Glomerular endothelial cell (primary cell): ENCODE results near the gene HHLA2. TPM values are rescaled to one million over a fixed set of nuclear protein-coding genes. Genes with fewer than 3 reads are reported as not detected.

Experiments used
- DNase-seq: peaks from one replicate; pipeline ENCODE4 v3.0.0-alpha.2; 2011; ENCODE audit warnings: low read depth, low spot score; ENCODE audit errors: extremely low read depth
- total RNA-seq: library from RNA; depleted of rRNA; stranded (reverse); fragments of >200 nt; gene quantifications from 2 replicates; pipeline ENCODE4 v1.2.3, GENCODE V29; 2015

The HHLA2 gene
- total RNA-seq, 1 donor from 2014 or later: not detected

- no peak for DNase-seq
Measured at GRCh38 chr3:108416111-108416869, 119.9 kb downstream of the HHLA2 start.

- no peak for DNase-seq
Measured at GRCh38 chr3:108420926-108421325, 124.6 kb downstream of the HHLA2 start.

Other genes starting within 250 kb of the HHLA2 start
- 53.5 and 55.8 TPM in 2 replicates for gene CD47, start 205.5 kb upstream of the HHLA2 start, total RNA-seq
- gene IFT57, start 74.1 kb upstream of the HHLA2 start, total RNA-seq: 20.1 and 27.8 TPM in 2 replicates
- gene MYH15, start 214.0 kb downstream of the HHLA2 start, total RNA-seq: 0.06 and 0.10 TPM in 2 replicates